Measurements from ENCODE around the gene CA10.

The CA10 gene

GRCh38 chr17:52041123-52041617 is 117.3 kb downstream of the CA10 start:
- FAIRE-seq: no peak

DNA sequence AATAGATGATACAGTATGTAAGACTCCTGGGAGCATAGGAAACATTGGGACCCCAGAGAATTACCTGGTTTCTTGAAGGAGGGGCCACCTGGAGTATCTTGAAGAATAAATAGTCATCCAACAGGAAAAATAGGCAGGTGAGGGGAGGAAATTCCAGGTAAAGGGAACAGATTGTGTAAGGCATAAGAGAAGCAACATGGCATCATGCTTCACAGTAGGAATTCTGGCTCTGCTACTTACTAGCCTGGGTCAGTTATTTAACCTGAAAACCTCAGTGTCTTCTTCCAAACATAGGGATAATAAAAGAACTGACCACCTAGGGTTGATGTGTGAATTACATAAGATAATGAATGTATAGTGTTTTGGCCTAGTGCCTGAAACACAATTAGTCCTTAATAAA is 122.1 kb downstream of the CA10 start:
- FAIRE-seq: no peak

DNA sequence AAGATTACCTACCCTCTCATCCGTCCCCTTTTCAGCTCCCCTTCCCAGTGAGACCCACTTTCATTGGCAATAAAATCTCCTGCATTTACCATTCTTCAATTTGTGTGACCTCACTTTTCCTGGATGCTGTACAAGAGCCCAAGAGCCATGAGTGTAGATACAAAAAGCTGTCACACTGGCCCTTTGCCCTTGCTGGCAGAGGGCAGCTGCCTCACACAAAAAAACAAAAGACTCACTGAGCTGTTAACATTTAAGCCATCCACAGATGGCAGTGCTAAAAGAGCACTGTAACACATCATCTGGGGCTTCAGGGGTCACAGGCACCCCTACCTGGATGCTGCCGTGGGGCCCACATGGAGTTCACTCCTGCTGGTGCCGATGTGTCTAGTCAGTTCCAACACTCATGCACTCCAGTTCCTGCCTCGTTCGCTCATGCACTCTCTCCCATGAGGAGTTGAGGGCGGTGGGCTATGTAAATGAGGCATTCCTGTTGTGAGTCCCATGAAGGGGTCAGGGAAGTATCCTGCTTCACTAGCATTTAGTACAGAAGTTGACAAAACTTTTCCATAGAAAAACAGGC is 123.1 kb downstream of the CA10 start:
- no peak for FAIRE-seq

GRCh38 chr17:52032454-52032853 is 126.1 kb downstream of the CA10 start:
- no peak for FAIRE-seq

DNA sequence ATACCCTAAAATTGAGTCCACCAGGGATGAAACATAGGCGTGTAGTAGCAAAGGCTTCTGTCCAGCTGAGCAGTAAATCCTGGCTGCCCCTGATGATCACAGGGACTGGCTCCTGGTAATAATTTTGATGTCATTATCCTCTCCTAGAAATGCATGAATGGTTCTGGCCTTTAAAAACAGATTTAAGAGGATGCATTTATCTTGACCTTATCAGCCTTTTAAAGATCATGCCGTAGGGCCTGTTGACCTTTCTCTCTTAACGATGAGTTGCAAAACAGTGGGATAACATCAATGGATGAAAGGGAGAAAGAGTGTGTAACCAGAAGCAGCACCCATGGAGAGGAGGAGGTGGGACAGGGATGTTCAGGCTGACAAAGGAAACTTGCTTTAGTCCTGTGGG is 128.5 kb downstream of the CA10 start:
- FAIRE-seq: no peak

DNA sequence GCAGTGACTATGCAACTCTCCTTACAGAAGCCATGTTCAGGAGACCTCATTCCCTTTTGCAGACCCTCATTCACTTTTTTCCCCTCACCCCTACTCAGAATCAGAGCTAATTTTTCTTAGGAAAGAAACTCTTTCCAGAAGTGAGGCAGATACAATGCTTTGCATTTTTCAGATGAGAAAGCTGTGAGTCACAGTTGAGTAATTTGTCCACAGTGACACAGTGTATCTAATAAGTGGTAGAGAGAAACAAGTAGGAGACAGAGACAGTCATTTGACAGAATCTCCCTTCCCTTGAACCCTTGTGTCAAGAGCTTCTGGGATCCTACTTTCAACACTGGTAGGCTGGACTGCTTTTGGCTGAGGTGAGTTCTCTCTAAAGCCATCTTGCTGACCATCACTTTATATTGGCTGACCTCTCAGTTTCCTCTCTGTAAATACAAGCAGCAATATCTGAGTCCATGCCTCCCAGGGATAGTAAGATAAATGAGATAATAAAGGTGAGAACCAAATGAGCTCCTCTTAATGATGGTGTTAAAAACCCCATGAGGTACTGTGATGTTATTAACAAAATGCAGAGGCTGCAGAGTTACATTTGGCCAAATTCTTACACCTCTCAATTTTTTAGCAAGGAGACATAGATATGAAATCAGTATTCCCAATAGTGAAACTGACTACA is 130.8 kb downstream of the CA10 start:
- FAIRE-seq: no peak

GRCh38 chr17:52027081-52027480 is 131.4 kb downstream of the CA10 start:
- no peak for FAIRE-seq

DNA sequence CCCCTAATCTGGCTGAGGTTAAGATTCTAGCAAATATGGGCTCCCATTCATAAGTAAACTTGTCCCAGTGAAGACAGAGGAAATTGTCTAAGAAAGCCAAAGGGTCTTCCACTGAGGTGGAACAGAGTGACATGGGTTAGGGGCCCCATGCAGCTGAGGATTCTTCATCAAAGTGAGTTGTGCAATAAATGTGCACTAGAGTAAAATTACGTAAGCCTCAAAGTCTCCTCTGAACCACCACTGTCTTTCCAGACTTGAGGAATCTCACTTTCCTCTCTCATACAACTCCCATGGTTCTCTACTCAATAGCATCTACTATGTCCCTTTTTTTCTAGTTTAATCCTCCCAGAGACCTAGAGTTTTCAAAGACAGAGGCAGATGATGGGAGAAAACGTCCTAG is 132.4 kb downstream of the CA10 start:
- no peak for FAIRE-seq

DNA sequence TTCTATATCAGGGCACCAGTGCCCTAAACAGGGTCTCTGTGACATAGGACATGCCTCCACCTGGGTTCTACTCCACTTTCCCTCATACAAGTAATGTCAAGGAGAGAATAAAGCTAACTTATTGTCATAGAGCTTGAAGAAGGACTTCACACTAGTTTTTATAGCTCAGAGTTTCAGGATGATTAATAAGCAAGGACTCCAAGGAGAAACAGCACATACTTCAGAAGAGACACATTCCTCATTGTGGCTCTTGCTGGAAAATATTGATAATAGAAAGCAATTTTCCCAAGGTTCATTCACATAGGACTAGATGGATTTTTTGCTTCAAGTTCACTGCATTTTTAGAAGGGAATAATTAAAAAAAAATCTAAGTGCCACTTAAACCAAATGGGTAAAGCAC is 133.3 kb downstream of the CA10 start:
- no peak for FAIRE-seq

DNA sequence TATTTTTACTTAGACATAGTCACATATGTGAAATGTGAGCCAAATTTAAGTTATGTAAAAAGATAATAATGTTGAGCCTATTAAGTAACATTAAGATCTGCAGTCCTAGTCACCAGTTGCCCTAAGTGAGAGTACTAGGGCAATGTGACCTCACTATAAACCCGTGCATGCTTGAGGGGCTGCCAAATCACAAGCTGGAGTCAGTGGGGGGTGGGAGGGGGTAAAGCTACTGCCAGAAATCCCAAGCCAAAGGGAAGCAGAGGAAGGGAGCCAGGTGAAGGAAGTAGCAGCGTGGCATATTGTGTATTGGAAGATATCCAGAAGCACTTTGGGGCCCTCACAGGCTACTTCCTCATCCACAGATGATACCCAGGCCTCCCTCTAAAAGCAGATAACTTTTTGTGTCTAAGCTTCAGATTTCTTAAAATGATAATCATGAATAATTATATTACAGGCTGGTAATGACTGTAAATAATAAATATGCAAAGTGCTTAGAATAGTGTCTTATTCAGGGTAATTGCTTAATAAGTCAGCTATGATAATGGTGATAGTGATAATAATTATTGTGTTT is 134.1 kb downstream of the CA10 start:
- no peak for FAIRE-seq

DNA sequence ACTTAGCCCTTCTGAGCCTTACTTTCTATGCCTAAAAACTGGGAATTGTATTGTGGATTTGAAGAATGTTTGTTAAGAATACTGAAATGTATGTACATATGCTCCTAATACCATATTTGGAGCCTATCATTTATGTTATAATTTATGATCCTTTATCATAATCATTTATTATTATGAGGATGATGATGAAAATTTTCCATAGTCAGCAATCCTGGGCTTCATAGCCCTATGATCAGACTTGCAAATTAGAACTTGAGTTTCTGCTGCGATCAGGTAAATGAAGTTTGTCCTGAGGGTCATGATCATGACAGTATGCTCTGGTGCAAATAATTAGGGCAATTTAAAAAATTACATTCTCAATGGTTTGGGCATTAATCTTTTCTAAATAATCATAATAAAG is 147.4 kb downstream of the CA10 start:
- FAIRE-seq: no peak

GRCh38 chr17:51999654-52000053 is 158.9 kb downstream of the CA10 start:
- FAIRE-seq: no peak

GRCh38 chr17:51997723-51998122 is 160.8 kb downstream of the CA10 start:
- FAIRE-seq: no peak

DNA sequence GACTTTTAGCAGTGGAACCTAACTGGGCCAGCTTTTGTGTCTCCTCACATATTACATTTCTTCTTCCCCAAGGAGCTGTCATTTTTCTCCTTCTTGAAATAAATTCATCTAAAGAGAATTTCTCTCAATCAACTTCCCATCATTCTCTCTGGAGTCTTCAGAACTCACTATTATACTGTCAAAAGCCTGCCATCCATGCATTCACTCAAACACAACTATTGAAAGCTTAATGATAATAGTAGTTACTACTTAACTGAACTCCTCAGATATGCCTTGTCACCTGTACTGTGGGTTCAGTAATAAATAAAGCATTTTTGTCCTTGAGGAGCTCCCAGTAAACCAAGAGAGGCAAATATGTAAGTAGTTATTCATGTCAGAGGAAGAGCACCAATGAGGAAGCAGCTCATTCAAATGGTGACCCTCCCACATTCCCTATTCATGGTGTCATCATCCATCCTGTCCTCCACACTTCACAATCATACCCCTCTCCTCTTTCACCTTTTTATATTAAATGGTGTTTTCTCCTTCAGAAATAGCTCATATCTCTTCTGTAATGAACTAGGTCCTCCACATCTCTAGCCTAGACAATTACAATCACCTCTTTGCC is 162.6 kb downstream of the CA10 start:
- FAIRE-seq: no peak

DNA sequence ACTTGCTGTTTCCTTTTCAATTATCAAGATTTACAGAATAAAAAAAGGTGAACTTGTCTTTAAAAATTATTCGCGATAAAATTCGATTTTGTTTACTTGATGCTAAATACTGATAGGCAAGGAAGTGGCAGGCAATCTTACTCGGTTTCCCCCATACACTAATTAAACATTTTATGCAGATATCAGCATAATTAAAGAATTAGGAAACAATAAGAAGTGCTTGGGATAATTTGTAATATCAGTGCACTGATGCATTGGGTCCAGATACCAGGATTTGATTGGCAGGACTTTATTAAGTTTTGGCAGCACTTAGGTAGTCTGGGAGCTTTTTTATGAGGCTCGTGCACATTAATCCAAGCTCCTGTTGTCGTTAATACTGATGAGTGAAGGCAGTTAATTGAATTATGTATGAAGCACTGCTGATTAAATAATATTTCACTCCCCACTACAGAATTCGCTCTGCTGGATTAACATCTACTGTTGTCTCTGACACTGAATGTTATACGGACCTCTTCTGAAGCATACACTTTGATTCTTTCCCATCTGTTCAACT is 165.6 kb downstream of the CA10 start:
- no peak for FAIRE-seq

GRCh38 chr17:51971121-51971520 is 187.4 kb downstream of the CA10 start:
- no peak for FAIRE-seq

DNA sequence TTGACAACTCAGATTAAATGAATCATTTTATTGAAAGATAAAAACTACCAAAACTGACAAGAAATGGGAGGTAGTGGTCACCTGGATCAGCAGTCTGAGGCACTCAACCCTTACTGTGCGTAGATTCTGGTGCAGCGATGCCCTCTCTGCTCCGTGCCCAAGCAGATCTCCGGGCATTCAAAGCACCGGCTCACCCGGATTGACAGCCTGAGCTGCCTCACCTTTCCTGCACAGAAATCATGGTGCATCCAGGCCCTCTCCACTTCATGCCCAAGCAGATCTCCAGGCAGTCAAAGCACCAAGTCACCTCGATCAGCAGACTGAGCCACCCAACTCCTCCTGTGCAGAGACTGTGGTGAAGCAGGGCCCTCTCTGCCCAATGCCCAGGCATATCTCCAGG is 196.8 kb downstream of the CA10 start:
- no peak for FAIRE-seq

DNA sequence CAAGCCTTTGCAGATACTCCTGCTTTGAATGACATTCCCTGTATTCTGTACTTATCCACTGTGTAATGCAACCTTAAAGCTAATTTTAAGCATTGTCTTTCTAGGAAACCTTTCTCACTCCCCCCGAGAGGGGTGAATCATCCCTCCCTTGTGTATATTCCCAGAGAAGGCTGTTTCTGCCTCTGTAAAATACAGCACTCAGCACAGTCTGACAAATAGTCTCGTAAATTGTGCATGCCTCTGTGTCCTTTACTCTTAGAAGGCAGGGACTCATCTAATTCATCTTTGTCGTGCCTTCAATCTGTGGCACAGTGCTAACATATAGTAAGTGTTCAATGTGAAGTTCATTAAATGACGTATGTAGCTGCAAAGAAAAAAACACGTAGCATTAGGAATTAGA is 200.7 kb downstream of the CA10 start:
- FAIRE-seq: no peak

DNA sequence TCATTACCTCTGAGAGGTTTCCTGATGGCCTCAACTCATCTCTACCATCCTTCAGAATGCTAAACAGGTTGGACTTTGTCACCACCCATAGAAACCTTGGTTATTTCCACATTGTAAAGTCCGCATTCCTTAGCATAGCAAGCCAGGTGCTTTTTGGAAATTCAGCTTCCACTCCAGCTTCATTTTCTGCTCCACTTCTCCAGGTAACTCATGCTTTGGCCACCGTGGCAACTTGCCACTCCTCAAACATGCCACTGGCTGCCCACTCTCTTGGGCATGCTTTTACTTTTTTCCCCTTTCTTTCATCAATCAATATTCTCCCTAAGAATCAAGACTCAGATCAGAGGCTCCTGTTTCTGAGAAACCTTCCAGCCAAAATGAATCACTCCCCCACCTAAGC is 203.3 kb downstream of the CA10 start:
- no peak for FAIRE-seq

DNA sequence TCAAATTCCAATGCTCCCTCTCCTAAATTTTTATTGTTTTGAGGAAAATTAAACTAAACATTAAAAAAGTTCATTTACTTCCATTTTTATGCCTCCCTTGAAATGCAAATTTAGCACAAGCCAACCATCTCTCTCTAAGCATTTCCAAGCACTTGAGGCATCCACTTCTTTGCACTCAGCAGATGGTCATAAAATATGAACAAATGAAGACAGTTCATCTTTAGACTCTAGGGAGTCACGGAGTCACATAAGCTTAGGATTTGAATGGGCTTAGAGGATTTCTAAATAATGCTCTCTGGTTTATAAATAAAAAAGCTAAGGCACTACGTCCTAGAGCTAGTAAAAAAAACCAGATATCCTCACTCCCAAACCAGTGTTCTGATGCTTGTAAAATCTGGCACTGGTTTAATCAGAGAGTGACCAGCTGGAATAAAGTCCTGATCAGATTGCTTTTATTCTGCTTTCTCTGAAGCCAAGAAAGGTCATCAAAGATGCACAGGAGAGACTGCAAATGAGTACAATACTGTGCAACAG is 204.2 kb downstream of the CA10 start:
- no peak for FAIRE-seq

DNA sequence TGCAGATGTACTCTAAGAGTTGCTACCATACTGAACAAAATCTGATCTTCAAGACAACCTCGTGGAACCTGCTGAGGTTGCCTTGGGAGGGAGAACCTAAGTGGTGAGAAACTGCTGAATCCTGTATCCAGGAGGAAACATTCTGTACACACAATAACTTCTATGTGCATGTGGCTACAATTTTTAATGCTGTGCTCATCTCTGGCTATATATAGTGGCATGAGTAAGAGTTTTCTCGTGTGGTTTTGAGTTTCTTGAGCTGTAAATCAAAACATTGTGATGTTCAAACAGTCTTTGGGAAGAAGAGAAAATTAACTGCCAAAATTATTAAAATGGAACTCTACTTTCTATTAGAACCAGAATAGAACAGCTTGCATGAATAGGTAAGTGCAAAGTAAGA is 206.8 kb downstream of the CA10 start:
- no peak for FAIRE-seq

DNA sequence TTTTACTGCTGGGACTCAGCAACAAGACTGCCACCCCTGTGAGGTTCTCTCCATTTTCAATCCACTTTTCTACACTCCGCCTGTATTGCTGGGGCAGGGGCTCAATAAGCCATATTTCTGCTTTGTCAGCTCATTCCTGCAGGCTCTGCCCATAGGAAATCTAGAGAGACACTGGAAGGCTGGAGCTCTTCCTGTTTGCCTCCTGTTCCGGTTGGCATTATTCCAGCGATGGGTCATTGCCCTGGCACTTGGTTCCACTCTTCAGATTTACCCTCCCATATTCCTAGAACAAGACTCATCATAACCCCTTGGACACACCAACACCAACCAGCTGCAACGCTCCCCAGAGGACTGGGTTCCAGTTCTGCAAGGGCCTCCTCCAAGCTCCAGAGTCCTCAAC is 210.4 kb downstream of the CA10 start:
- no peak for FAIRE-seq

- FAIRE-seq: no peak
These were observed 211.3 kb downstream of the CA10 start for GRCh38 chr17:51947160-51947735.
